Neural progenitor cell (in vitro differentiated cells): Measurements from ENCODE around the gene CDC5L. TPM values are rescaled to one million over a fixed set of nuclear protein-coding genes. Genes with fewer than 3 reads are reported as not detected.

Source experiments
- DNase-seq: peaks from one replicate; pipeline ENCODE4 v3.0.0-alpha.2; 2016; ENCODE audit warnings: low spot score
- H2AFZ ChIP-seq: fragments of 200-600 bp; sonication (generic); replicated peaks from 2 replicates; pipeline ENCODE4 v1.6.1; 2016; ENCODE audit warnings: antibody characterized with exemption
- H3F3A ChIP-seq: fragments of 200-600 bp; sonication (generic); 2 replicates; pipeline ENCODE4 v1.6.1; 2016; ENCODE audit warnings: antibody characterized with exemption, low read depth
- H3K27ac ChIP-seq: fragments of 200-600 bp; sonication (generic); 2 replicates; pipeline ENCODE4 v1.5.1; 2016; ENCODE audit warnings: mild to moderate bottlenecking
- H3K27me3 ChIP-seq: fragments of 200-600 bp; sonication (generic); 2 replicates; pipeline ENCODE4 v1.6.1; 2016; ENCODE audit warnings: mild to moderate bottlenecking, moderate library complexity
- H3K36me3 ChIP-seq: fragments of 200-600 bp; sonication (generic); 2 replicates; pipeline ENCODE4 v1.5.1; 2016
- H3K4me1 ChIP-seq: fragments of 200-600 bp; sonication (generic); 2 replicates; pipeline ENCODE4 v1.6.1; 2016; ENCODE audit warnings: mixed run types
- H3K4me2 ChIP-seq: fragments of 200-600 bp; sonication (generic); 2 replicates; pipeline ENCODE4 v1.6.1; 2016
- H3K4me3 ChIP-seq: fragments of 200-600 bp; sonication (generic); 2 replicates; pipeline ENCODE4 v1.5.1; 2016
- H3K79me2 ChIP-seq: fragments of 200-600 bp; sonication (generic); 2 replicates; pipeline ENCODE4 v1.6.1; 2016; ENCODE audit warnings: low read depth
- H3K9ac ChIP-seq: fragments of 200-600 bp; sonication (generic); 2 replicates; pipeline ENCODE4 v1.6.1; 2016
- H3K9me3 ChIP-seq: fragments of 200-600 bp; sonication (generic); 2 replicates; pipeline ENCODE4 v1.5.1; 2016; ENCODE audit warnings: low read depth
- H4K20me1 ChIP-seq: fragments of 200-600 bp; sonication (generic); 2 replicates; pipeline ENCODE4 v1.6.1; 2016; ENCODE audit warnings: low read depth
- H3K27ac Mint-ChIP-seq: 3 replicates; pipeline ENCODE4 v1.8.0; 2021; ENCODE audit warnings: mixed read lengths
- H3K27me3 Mint-ChIP-seq: 2 replicates; pipeline ENCODE4 v1.8.0; 2022; ENCODE audit warnings: low read depth, mild to moderate bottlenecking, inconsistent platforms, moderate library complexity, mixed read lengths; ENCODE audit not compliant: insufficient read depth
- H3K36me3 Mint-ChIP-seq: 3 replicates; pipeline ENCODE4 v1.8.0; 2021; ENCODE audit warnings: mixed read lengths
- H3K4me1 Mint-ChIP-seq: 3 replicates; pipeline ENCODE4 v1.8.0; 2021; ENCODE audit warnings: mixed read lengths
- H3K4me3 Mint-ChIP-seq: 3 replicates; pipeline ENCODE4 v1.8.0; 2021; ENCODE audit warnings: mild to moderate bottlenecking, moderate library complexity, mixed read lengths
- H3K9me3 Mint-ChIP-seq: 3 replicates; pipeline ENCODE4 v1.8.0; 2020; ENCODE audit warnings: mixed read lengths
- EZH2 ChIP-seq: fragments of 200-600 bp; sonication (generic); IDR thresholded peaks from 2 replicates; pipeline ENCODE4 v1.6.1; 2017; ENCODE audit warnings: antibody characterized with exemption, mild to moderate bottlenecking, moderate library complexity
- EZH2phosphoT487 ChIP-seq: fragments of 200-600 bp; sonication (generic); IDR thresholded peaks from 2 replicates; pipeline ENCODE4 v1.6.1; 2017; ENCODE audit warnings: antibody characterized with exemption
- total RNA-seq: library from RNA; depleted of rRNA; stranded (reverse); fragments of >200 nt; gene quantifications from 2 replicates; pipeline ENCODE4 v1.2.3, GENCODE V29; 2015; ENCODE audit warnings: low replicate concordance
- TF ChIP-seq, protein P1 (sequence below): fragments of 200-600 bp; sonication (generic); IDR thresholded peaks from 2 replicates; pipeline ENCODE4 v1.5.1; 2017; ENCODE audit warnings: antibody characterized with exemption, mild to moderate bottlenecking

CDC5L gene
- total RNA-seq, 1 donor from 2014 or later: 53.6 TPM

DNA sequence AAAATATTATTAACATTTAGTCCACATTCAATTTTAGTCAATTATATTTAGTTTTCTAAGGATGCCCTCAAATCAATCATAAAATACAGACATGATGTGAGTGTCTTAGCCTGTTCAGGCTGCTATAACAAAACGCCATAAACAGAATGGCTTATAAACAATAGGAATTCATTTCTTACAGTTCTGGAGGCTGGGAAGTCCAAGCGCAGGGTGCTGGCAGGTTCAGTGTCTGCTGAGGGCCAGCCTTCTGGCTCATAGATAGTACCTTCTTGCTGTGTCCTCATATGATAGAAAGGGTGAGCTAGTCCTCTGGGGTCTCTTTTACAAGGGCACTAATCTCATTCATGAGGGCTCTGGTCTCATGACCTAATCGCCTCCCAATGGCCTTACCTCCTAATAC lies 10.0 kb upstream of the CDC5L start:
- Mint-ChIP-seq H3K4me1 (no peaks in the 10 kb centered on the region), H3K27ac (no peak overlapping the region), H3K4me3 (no peak overlapping the region), H3K9me3 (no peaks in the 10 kb centered on the region), H3K27me3 (peaks cover 4% of the 10 kb centered on the region), H3K36me3 (no peaks in the 10 kb centered on the region)
- Histone ChIP-seq H3K9ac (no peak overlapping the region), H3K9me3 (no peaks in the 10 kb centered on the region), H3K27ac (no peak overlapping the region), H3K4me3 (no peak overlapping the region), H3K4me2 (no peak overlapping the region), H4K20me1 (no peaks in the 10 kb centered on the region), H3K4me1 (no peaks in the 10 kb centered on the region), H3K27me3 (no peaks in the 10 kb centered on the region), H3K79me2 (no peaks in the 10 kb centered on the region), H3K36me3 (no peaks in the 10 kb centered on the region), H2AFZ (no peak overlapping the region), H3F3A (no peaks in the 10 kb centered on the region)
- TF ChIP-seq, protein P1, sequence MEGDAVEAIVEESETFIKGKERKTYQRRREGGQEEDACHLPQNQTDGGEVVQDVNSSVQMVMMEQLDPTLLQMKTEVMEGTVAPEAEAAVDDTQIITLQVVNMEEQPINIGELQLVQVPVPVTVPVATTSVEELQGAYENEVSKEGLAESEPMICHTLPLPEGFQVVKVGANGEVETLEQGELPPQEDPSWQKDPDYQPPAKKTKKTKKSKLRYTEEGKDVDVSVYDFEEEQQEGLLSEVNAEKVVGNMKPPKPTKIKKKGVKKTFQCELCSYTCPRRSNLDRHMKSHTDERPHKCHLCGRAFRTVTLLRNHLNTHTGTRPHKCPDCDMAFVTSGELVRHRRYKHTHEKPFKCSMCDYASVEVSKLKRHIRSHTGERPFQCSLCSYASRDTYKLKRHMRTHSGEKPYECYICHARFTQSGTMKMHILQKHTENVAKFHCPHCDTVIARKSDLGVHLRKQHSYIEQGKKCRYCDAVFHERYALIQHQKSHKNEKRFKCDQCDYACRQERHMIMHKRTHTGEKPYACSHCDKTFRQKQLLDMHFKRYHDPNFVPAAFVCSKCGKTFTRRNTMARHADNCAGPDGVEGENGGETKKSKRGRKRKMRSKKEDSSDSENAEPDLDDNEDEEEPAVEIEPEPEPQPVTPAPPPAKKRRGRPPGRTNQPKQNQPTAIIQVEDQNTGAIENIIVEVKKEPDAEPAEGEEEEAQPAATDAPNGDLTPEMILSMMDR: no peak
- TF ChIP-seq EZH2phosphoT487: no peak
- no peak for TF ChIP-seq EZH2
- DNase-seq: no peak

GRCh38 chr6:44377971-44378370 lies 9.5 kb upstream of the CDC5L start:
- Histone ChIP-seq H3K27me3 (no peaks in the 10 kb centered on the region), H2AFZ (no peak overlapping the region), H4K20me1 (no peaks in the 10 kb centered on the region), H3K27ac (no peak overlapping the region), H3K79me2 (no peaks in the 10 kb centered on the region), H3K9ac (no peak overlapping the region), H3K9me3 (no peaks in the 10 kb centered on the region), H3F3A (no peaks in the 10 kb centered on the region), H3K4me2 (no peak overlapping the region), H3K4me3 (no peak overlapping the region), H3K4me1 (no peaks in the 10 kb centered on the region), H3K36me3 (no peaks in the 10 kb centered on the region)
- Mint-ChIP-seq H3K27ac (no peak overlapping the region), H3K4me1 (no peaks in the 10 kb centered on the region), H3K36me3 (no peaks in the 10 kb centered on the region), H3K9me3 (no peaks in the 10 kb centered on the region), H3K27me3 (peaks cover 4% of the 10 kb centered on the region), H3K4me3 (no peak overlapping the region)
- DNase-seq: no peak
- no peak for TF ChIP-seq EZH2phosphoT487
- no peak for TF ChIP-seq EZH2
- TF ChIP-seq, protein P1: no peak

DNA sequence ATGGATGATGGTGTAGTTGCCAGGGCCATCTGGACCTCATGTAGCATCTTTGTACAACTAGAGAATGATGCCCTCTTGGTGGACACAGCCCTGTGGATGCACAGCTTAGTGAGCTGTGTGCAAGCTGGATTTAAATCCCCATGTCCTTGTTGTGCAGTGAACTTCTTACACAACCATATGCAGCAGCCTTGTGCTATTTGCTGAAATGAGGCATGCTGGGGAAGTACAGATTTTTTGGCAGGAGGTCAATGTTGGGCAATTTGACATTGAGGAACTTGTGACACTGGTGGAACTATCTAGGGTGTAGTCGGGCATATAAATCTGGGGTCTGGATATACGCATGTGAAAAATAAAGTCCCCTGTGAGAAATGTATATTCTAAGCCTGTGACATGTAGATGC lies 5.8 kb upstream of the CDC5L start:
- no peaks in the 10 kb centered on the region for H3K27me3 ChIP-seq
- no peaks in the 10 kb centered on the region for H3F3A ChIP-seq
- H3K27ac Mint-ChIP-seq: no peak overlapping the region
- no peak overlapping the region for H3K27ac ChIP-seq
- H2AFZ ChIP-seq: no peak overlapping the region
- no peaks in the 10 kb centered on the region for H4K20me1 ChIP-seq
- TF ChIP-seq, protein P1: no peak
- TF ChIP-seq EZH2: no peak
- TF ChIP-seq EZH2phosphoT487: no peak
- H3K4me2 ChIP-seq: no peak overlapping the region
- peaks cover 5% of the 10 kb centered on the region for H3K4me1 Mint-ChIP-seq
- no peaks in the 10 kb centered on the region for H3K9me3 ChIP-seq
- peaks cover 4% of the 10 kb centered on the region for H3K27me3 Mint-ChIP-seq
- no peaks in the 10 kb centered on the region for H3K36me3 Mint-ChIP-seq
- H3K4me3 Mint-ChIP-seq: no peak overlapping the region
- H3K4me3 ChIP-seq: no peak overlapping the region
- H3K9me3 Mint-ChIP-seq: no peaks in the 10 kb centered on the region
- H3K4me1 ChIP-seq: peaks cover 2% of the 10 kb centered on the region
- no peak for DNase-seq
- no peak overlapping the region for H3K9ac ChIP-seq
- H3K36me3 ChIP-seq: no peaks in the 10 kb centered on the region
- H3K79me2 ChIP-seq: no peaks in the 10 kb centered on the region
